ENCODE measurements around the gene SLIT3.

Gene SLIT3

GRCh38 chr5:168844922-168845296 lies 456.0 kb downstream of the SLIT3 start:
- FAIRE-seq: no peak

GRCh38 chr5:168844016-168844921 lies 456.7 kb downstream of the SLIT3 start:
- FAIRE-seq: no peak

- no peak for FAIRE-seq
These were observed 457.5 kb downstream of the SLIT3 start for GRCh38 chr5:168843277-168844015.

DNA sequence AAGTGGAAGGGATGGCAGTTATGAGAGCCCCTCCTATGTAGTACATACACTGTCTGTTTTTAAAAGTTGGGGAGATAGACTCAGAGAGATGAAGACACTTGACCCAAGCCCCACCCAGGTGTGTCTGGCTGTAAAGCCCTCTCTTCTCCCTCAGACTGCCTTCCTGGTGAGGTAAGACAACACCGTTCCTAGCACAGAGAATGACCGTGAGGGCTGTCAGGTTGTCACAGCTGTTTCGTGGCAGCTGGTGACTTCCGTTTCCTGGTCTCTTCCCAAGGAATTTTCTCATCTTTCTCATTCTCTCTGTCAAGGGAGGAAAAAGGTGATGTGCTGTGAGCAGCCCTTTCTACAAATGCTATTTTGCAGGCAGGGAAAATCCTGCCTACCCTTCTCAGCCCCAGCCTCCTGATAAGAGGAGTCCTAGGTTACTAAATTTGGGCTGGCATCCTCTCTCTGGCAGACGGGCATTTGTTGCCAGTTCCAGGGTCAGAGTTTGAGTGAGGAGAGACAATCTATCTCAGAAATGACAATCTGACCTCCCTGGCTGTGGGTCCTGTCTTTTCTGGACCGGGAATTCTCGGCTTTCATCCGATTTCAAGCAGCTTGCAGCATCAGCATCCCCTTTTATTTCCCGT lies 458.3 kb downstream of the SLIT3 start:
- FAIRE-seq: no peak

- FAIRE-seq: no peak
These were observed 463.1 kb downstream of the SLIT3 start for GRCh38 chr5:168837852-168838251.

- FAIRE-seq: no peak
These were observed 464.2 kb downstream of the SLIT3 start for GRCh38 chr5:168836603-168837231.

DNA sequence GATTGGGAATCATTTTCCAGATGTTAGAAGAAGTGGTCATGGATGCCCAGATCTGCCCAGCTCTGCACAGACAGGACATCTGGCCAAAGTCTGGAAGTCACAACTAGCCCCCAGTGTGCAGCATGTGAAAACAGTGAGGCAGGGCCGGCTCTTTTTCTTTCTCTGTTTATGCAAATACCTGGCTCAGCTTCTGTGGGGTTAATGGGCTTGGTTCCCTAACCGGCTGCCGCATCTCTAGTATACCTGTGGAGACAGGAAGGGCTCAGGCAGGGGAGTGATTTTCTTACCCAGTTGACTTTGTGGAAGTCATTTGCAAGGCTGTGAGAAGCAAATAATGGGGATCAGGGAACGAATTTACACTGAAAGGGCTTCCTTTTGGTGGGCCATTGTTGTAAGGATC lies 467.0 kb downstream of the SLIT3 start:
- no peak for FAIRE-seq

GRCh38 chr5:168833383-168833782 lies 467.6 kb downstream of the SLIT3 start:
- FAIRE-seq: no peak

GRCh38 chr5:168832308-168832707 lies 468.6 kb downstream of the SLIT3 start:
- FAIRE-seq: no peak

DNA sequence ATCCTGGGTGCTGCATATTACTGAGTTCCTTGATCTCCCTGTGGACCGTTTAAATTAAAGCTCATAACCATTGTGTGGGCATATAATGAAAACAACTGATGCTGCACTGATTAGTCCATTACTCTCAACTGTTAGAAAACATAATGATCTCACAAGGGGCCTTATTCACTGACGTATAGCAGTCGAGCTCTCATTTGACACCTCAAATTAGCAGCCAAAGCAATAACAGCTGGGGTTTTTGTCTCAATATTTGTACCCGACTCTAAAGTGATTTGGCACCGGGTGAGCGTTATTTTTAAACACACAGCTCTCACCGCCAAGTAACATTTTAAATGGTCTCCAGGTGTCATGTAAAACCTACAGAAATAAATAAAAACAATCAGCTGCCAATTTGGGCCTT lies 469.6 kb downstream of the SLIT3 start:
- FAIRE-seq: no peak

GRCh38 chr5:168830833-168831232 lies 470.1 kb downstream of the SLIT3 start:
- FAIRE-seq: no peak

DNA sequence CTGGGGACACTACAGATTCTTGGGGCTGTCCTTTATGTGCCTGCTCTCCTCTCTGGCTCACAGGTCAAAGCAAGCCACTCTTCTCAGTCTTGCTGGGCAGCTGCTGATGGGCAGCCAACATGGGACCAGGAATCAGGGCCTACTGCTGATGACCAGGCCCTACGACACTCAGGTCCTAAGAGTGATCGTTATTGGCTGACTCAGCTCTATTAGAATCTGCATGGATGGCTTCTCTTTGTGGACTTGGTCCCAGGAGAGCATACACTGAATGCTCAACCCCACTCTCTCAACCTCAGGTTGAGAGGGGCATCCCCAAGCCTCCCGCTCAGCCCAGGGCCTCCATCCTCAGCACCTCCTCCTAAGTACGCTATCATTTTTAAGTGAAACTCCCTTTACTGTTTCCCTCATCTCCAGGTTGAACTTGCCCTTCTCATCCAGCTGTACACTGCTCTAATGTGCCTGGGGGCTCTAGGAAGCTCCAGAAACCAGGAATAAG lies 471.0 kb downstream of the SLIT3 start:
- no peak for FAIRE-seq

- FAIRE-seq: no peak
These were observed 471.9 kb downstream of the SLIT3 start for GRCh38 chr5:168829044-168829443.

GRCh38 chr5:168827636-168828035 lies 473.3 kb downstream of the SLIT3 start:
- FAIRE-seq: no peak

DNA sequence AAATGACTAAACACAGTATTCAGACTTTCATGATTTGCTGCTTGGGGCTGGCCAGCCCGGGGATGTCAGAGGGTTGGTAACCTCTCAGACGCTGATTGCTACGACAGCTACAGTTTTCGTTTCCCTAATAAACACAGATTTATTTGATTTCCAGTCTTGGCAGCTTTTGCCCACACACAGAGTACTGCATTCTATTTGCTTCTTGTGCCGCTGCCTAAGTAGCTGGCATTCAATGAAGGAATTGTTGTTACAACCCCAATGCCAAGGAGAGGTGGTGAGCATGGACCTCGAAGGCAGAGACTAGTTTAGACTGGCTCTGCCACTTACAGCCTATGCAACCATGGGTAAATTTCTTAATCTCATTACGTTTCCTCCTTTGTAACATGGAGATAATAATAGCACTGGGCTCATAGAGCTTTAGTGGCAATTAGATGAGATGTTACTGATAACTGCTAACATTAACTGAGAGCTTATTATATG lies 474.7 kb downstream of the SLIT3 start:
- no peak for FAIRE-seq

DNA sequence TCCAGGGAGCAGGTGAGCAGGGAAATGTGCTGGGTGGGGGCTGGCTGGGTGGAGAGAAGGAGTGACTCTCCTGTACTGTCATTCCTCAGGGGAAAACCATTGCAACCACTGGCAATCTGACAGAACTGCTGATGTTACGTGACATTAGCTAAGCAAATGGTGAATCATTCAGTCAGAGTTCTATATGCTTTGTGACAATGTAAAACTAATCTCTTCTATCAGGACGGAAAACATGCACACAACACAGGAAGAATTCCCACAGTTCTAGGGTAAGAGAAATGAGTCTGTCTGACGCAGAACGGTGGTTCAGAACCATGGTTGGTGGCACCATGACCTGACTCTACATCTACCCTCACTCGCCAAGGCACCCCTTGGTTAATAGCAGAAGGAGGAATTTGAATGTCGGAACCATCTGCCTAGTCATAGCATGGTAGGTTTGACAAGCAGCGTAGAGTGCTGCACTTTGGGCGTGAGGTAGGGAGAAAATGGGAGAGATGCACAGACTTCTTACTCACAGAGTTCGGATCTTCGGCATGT lies 478.1 kb downstream of the SLIT3 start:
- FAIRE-seq: no peak

DNA sequence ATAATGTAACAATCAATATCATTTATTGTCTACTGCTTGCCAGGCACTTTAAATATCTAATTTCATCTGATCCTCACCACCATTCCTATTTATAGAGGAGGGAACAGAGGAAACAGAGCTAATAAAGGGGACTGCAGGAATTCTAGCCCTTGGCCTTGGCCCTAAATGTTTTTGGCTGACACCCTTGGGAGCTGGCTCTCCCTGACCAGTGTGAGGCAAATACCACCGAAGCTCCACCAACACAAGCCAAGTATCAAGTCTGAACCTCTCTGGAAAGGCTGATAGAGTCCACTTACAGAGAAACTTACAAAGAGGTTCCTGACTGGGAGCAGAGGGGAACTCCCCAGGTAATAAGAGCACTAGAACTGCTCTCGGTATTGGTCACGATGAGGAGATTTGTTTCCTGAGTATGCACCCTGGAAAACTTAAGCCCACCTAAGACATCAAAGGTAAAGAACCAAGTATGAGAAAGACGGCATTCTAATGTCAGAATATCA lies 478.6 kb downstream of the SLIT3 start:
- no peak for FAIRE-seq

DNA sequence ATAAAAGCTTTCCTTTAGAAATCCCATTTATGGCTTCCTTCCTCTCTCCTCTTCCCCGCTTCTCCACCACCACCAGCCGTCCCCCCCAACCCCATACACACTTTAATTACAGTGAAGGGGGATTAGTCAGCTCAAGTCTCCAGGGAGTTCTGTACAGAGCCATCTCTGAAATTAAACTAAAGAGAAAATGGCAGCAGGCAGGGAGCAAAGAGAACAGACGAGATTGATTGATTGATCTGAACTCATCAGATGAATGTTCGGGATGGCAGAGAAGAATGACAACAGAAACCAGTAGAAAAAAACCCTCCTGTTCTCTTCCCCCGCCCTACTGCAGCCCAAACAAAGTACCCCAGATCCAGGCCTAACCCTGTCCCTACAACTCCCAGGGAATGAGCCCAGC lies 480.1 kb downstream of the SLIT3 start:
- no peak for FAIRE-seq

DNA sequence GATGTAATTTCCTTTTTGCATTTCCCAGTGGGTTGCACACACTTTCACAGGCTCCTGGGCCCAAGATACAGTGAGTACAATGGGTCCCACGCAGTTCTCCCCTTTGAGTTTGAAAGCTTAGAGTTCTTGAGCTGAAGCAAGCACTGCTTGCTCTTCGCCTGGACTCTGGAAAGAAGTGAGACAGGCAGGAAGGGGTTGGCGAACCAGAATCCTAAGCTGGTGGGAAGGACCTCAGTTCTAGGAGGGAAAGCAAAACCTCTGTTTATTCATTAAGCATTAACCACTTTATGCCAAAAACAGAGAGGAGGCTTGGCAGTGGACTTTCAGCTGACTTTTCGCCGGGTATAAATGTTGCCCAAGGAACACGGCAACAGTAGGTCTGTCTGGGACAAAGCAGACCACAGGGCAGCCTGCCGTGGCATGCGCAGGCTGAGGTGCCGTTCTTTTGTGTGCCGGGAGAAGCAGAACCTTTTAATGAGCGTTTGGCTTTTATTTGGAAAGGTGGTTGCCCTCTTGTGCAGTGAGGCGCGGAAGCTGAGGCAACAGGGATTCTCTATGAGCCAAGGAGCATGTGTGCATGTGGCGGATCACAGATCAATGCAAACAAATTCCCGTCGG lies 481.8 kb downstream of the SLIT3 start:
- FAIRE-seq: no peak

DNA sequence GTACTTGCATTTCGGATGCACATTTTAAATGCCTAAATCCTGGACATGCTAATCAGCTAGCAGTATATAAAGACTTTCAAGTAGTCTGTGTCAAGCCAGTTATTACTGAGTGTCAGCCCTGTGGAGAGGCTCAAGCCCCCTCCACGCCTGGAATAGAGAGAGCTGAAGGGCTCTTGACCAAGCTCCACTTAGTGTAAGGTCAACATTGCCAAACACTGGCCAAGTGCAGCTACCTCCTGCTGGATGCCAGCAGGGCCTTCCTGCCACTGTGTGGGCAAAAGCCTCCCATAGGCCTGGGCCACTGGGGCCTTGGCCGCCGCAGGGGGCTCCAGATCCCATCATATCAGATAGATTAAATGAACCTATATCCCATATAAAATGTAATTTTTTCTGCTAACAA lies 482.4 kb downstream of the SLIT3 start:
- FAIRE-seq: no peak

DNA sequence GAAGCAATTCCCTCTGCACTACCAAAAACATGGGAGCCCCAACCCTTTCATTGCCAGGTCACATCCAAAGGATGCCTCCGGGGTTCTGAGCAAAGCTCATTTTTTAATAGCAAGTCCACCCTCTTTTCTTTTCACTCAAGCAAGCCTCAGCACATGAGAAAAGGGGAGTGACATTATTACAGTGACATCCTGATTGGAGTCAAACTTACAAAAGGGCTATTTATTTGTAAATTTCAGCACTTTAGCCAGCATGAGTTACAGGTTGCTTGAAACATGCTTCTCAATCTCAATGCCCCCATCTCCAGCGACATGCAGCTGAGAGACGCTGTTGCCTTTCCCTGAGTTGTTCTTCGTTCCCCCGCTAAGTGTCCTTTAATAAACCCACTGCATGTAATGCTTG lies 483.3 kb downstream of the SLIT3 start:
- FAIRE-seq: no peak

DNA sequence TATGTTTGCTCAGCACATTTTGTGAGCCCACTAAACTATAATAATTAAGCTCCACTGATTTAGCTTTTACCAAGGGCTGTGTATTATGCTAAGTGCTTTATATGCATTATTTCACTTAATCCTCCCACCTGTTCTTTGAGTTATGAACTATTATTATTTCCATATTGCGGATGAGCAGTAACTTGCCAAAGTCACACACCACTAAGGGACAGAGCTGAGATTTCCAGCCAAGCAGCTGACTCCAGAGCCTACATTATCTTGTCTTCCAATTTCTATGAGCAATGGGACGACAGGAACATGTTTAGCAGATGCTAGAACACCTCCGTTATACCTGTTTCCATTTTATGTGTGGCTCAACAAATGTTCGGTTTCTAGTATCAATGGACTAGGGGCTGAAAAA lies 484.3 kb downstream of the SLIT3 start:
- no peak for FAIRE-seq
